Osteoblast (primary cell): Measurements from ENCODE around the gene MYO5C. TPM values are rescaled to one million over a fixed set of nuclear protein-coding genes. Genes with fewer than 3 reads are reported as not detected.
"Not testable (repeated sequence)": the region's sequence is repeated elsewhere in the genome, so short reads cannot be mapped to it uniquely, and the experiment has no call there.

Source experiments
- DNase-seq: peaks from one replicate; pipeline ENCODE4 v3.0.0; 2011; ENCODE audit warnings: low spot score, mixed read lengths; ENCODE audit not compliant: insufficient read length; ENCODE audit errors: missing footprints
- H2AFZ ChIP-seq: 2 replicates; pipeline ENCODE4 v1.6.0; 2011; ENCODE audit warnings: mild to moderate bottlenecking, low read length
- H3K27ac ChIP-seq: 2 replicates; pipeline ENCODE4 v1.5.1; 2011; ENCODE audit warnings: mild to moderate bottlenecking, low read depth, low read length, moderate library complexity
- H3K27me3 ChIP-seq: 2 replicates; pipeline ENCODE4 v1.6.0; 2012; ENCODE audit warnings: mild to moderate bottlenecking, control low read depth, inconsistent platforms, low read length, moderate library complexity; ENCODE audit not compliant: insufficient read depth
- H3K36me3 ChIP-seq: 2 replicates; pipeline ENCODE4 v1.5.1; 2011; ENCODE audit warnings: mild to moderate bottlenecking, low read length, control low read depth, moderate library complexity; ENCODE audit not compliant: insufficient read depth
- H3K4me1 ChIP-seq: 2 replicates; pipeline ENCODE4 v1.5.1; 2011; ENCODE audit warnings: mild to moderate bottlenecking, low read length, control low read depth, moderate library complexity; ENCODE audit not compliant: insufficient read depth
- H3K4me2 ChIP-seq: 2 replicates; pipeline ENCODE4 v1.6.0; 2011; ENCODE audit warnings: mild to moderate bottlenecking, low read length; ENCODE audit not compliant: insufficient read depth
- H3K4me3 ChIP-seq: fragments of 200-600 bp; sonication (generic); 3 replicates; pipeline ENCODE4 v1.5.1; 2012; ENCODE audit warnings: mild to moderate bottlenecking, low read length, inconsistent platforms; ENCODE audit not compliant: insufficient read depth
- H3K79me2 ChIP-seq: 2 replicates; pipeline ENCODE4 v1.6.0; 2012; ENCODE audit warnings: mild to moderate bottlenecking, low read length, control low read depth, inconsistent platforms; ENCODE audit not compliant: insufficient read depth
- H3K9me3 ChIP-seq: 2 replicates; pipeline ENCODE4 v1.5.1; 2011; ENCODE audit warnings: low read depth, low read length, control low read depth
- H4K20me1 ChIP-seq: 2 replicates; pipeline ENCODE4 v1.6.0; 2012; ENCODE audit warnings: mild to moderate bottlenecking, low read length, control low read depth; ENCODE audit not compliant: insufficient read depth
- CTCF ChIP-seq: IDR thresholded peaks from 2 replicates; pipeline ENCODE4 v1.5.1; 2011; ENCODE audit warnings: mild to moderate bottlenecking, low read depth, low read length, moderate library complexity; ENCODE audit errors: extremely low read depth
- total RNA-seq: library from RNA; depleted of rRNA; stranded (reverse); fragments of >200 nt; gene quantifications from 2 replicates; pipeline ENCODE4 v1.2.3, GENCODE V29; 2012

MYO5C gene
- total RNA-seq, 1 donor: under 0.01 TPM

GRCh38 chr15:52243697-52244555 is 51.7 kb downstream of the MYO5C start:
- Histone ChIP-seq H3K27ac (no peak overlapping the region), H3K4me1 (peaks cover 11% of the 10 kb centered on the region), H3K4me2 (no peak overlapping the region), H3K36me3 (no peaks in the 10 kb centered on the region), H3K27me3 (peaks cover 34% of the 10 kb centered on the region), H3K79me2 (no peaks in the 10 kb centered on the region), H4K20me1 (no peaks in the 10 kb centered on the region), H3K4me3 (no peak overlapping the region), H2AFZ (no peak overlapping the region), H3K9me3 (no peaks in the 10 kb centered on the region)
- TF ChIP-seq CTCF: no peak
- DNase-seq: no peak

GRCh38 chr15:52243286-52243685 is 52.3 kb downstream of the MYO5C start:
- no peaks in the 10 kb centered on the region for H3K9me3 ChIP-seq
- H3K27me3 ChIP-seq: peaks cover 29% of the 10 kb centered on the region
- H3K4me3 ChIP-seq: no peak overlapping the region
- TF ChIP-seq CTCF: no peak
- no peaks in the 10 kb centered on the region for H3K36me3 ChIP-seq
- no peaks in the 10 kb centered on the region for H3K79me2 ChIP-seq
- no peak for DNase-seq
- H3K4me2 ChIP-seq: no peak overlapping the region
- no peak overlapping the region for H2AFZ ChIP-seq
- H3K4me1 ChIP-seq: peaks cover 11% of the 10 kb centered on the region
- no peaks in the 10 kb centered on the region for H4K20me1 ChIP-seq
- H3K27ac ChIP-seq: no peak overlapping the region

GRCh38 chr15:52241489-52241888 is 54.1 kb downstream of the MYO5C start:
- Histone ChIP-seq H3K4me2 (no peak overlapping the region), H3K79me2 (no peaks in the 10 kb centered on the region), H4K20me1 (no peaks in the 10 kb centered on the region), H3K36me3 (no peaks in the 10 kb centered on the region), H3K27me3 (peaks cover 28% of the 10 kb centered on the region), H3K27ac (no peak overlapping the region), H3K9me3 (no peaks in the 10 kb centered on the region), H3K4me3 (no peak overlapping the region), H2AFZ (no peak overlapping the region), H3K4me1 (peaks cover 4% of the 10 kb centered on the region)
- TF ChIP-seq CTCF: no peak
- DNase-seq: no peak

- Histone ChIP-seq H3K27me3 (peaks cover 28% of the 10 kb centered on the region), H3K4me2 (no peak overlapping the region), H3K4me3 (no peak overlapping the region), H3K79me2 (no peaks in the 10 kb centered on the region), H3K36me3 (no peaks in the 10 kb centered on the region), H3K9me3 (no peaks in the 10 kb centered on the region), H3K4me1 (no peaks in the 10 kb centered on the region), H3K27ac (no peak overlapping the region), H4K20me1 (no peaks in the 10 kb centered on the region), H2AFZ (no peak overlapping the region)
- DNase-seq: no peak
- no peak for TF ChIP-seq CTCF
Measured at GRCh38 chr15:52240166-52240565, 55.4 kb downstream of the MYO5C start.

GRCh38 chr15:52238989-52239525 is 56.5 kb downstream of the MYO5C start:
- H3K4me2 ChIP-seq, H3K79me2 ChIP-seq, DNase-seq, H4K20me1 ChIP-seq, H3K27ac ChIP-seq, H2AFZ ChIP-seq, H3K4me1 ChIP-seq, H3K9me3 ChIP-seq, H3K36me3 ChIP-seq, H3K4me3 ChIP-seq: not testable (repeated sequence)
- H3K27me3 ChIP-seq: peaks cover 18% of the 10 kb centered on the region
